ENCODE data around the gene EGFLAM. TPM values are rescaled to one million over a fixed set of nuclear protein-coding genes. Genes with fewer than 3 reads are reported as not detected.

Gene EGFLAM
- total RNA-seq, 1 experiment from 2014 or later: not detected

DNA sequence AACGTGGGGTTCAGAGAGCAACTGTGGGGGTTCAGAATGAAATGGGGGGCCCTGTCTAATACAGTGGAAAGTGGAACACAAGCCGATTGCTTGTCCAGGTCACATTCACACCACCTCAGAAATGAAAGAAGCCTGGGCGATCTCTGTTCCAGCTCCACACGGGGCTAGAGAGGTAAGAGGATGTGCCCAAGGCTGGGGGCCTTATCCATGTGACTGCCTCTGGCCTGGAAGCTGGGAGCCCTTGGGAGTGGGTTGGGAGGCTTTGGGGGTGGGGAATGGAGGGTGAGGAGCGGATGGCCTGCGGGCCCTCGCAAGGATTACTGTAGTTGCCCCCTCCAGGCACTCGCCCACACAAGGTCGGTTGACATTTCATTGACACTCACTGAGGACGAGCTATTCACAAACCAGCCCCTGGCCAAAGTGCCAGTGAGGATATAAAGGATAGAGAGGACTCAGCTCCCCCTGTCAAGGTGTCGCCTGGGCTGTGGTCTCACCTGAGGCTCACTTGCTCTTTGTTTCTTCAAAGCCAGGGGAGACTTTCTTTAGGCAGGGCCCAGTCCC lies 211.4 kb downstream of the EGFLAM start:
- DNase-seq (ENCODE audit: low read depth): no peak
- in situ Hi-C loops (cut with HindIII; ENCODE audit: low pct_unique_long_range_greater_than_20kb, low sequenced_read_pairs): no loop called here

DNA sequence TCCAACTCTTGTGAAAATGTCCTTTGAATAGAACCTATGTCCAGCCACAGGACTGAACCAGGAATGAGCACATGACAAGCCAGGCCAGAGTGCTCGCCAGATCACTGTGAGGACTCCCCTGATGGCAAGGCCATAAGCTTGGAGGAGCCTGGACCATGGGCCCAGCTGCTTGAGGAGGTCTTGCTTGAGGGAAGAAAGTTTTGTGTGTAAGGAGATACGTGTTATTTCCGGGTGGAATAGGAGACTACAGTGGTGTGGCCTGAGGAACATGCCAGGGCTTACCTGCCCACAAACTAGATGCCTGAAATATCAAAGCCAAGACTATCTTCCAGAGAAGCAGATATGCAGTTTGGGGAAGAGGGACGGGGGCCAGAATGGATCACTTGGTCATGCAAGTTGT lies 213.3 kb downstream of the EGFLAM start:
- DNase-seq (ENCODE audit: low read depth): no peak
- in situ Hi-C loops (cut with HindIII; ENCODE audit: low pct_unique_long_range_greater_than_20kb, low sequenced_read_pairs): no loop called here

DNA sequence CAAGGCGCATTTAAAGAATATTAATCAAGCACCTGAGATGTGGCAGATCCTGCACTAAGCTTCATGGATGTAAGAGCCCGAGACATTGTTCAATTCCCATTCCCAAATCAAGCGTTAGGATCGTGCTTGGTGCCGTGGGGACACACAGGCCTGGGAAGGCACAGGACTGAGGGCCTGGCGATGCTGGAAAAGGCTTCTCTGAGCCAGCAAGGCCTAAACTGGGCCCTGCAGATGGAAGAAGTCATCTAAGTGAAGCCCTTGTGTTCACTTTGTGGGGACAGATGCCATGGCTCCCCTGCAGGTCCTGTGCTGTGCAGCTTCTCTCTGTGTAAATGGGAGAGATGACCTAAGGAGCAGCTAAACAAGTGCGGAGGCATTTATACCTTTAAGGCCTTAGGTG lies 214.2 kb downstream of the EGFLAM start:
- in situ Hi-C loops (cut with HindIII; ENCODE audit: low pct_unique_long_range_greater_than_20kb, low sequenced_read_pairs): no loop called here

DNA sequence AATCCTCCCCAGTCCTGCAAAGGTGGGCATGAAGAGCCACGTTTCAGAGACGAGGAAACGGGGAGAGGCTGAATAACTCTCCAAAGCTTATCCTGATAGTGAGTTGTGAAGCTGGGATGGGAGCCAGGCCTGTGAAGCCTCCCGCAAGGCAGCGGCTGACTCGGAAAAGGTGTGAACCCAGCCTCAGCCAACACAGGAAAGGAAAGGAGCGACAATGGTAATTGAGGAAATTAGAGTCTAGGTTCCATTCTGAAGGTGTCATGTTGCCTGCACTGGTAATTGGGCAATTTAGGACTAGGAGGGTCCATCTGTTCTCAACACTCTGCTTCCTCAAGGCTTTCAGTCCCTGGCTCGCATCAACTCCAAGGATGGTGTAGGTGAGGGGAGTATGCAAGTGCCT lies 214.6 kb downstream of the EGFLAM start:
- DNase-seq (ENCODE audit: low read depth): no peak
- in situ Hi-C loops (cut with HindIII; ENCODE audit: low pct_unique_long_range_greater_than_20kb, low sequenced_read_pairs): no loop called here

More for the DNA sequence above, 214.2 kb downstream of the EGFLAM start:
- no peak for DNase-seq (ENCODE audit: low read depth)

DNA sequence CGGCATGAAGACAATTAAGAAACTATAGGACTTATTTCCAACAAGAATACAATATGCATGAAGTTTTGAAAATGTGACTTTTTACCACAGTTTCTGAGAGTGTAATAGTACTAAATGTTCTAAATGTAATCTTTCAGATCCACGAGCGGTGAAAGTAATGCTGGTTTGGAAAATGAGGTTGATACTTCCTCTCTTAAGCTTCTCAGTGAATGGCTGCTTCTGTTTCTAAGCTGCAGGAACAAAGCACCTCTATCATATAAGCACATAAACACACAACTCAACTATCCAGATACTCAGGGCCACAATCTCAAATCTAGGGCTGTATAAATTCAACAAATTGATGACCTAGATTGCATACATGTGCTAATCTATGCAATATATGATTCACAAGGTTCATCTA lies 219.8 kb downstream of the EGFLAM start:
- DNase-seq (ENCODE audit: low read depth): no peak
- in situ Hi-C loops (cut with HindIII; ENCODE audit: low pct_unique_long_range_greater_than_20kb, low sequenced_read_pairs): no loop called here

DNA sequence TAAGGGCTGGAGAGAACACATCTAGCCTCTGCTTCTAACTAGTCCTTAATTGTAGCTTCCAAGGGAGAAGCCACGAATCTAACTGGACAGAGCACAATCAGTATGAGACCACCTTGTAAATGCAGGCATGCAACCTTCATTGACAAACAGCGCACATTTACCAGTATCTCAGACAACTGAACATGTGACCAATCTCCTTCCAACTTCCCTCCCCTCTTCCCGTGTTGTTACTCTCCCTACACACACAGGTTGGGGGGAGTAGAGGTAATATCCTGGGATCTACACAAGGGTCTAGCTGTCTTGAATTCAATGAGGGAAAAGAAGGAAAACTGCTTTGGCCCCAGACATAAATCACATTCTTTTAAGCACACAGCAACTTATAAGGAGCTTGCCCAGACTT lies 220.5 kb downstream of the EGFLAM start:
- in situ Hi-C loops (cut with HindIII; ENCODE audit: low pct_unique_long_range_greater_than_20kb, low sequenced_read_pairs): no loop called here
- DNase-seq (ENCODE audit: low read depth): no peak

DNA sequence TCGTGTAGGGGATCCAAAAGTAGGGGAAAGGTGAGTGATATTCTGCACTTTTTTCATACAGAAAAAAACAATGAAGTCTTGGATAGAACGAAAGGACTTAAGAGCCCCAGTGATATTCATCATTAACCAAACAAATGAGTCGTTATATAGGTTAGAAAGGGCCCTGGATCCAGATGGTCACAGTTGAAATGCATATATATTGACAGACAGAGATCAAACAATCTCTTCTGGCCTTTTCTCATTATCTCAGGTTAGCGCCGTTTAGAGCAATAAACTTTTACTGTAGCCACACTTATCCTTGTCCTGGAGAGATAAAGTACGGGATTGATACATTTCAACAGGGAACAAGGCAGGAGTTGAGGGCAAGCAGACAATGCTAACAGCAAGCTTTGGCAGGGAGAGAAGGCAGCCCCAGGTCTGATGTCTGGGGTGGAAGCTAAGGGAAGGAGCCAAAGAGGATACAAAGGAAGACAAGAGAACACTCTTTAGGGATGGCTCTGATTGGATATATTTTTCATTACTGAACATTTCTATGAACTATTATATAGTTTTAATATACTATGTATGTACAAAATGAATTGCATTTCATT lies 221.1 kb downstream of the EGFLAM start:
- no peak for DNase-seq (ENCODE audit: low read depth)
- in situ Hi-C loops (cut with HindIII; ENCODE audit: low pct_unique_long_range_greater_than_20kb, low sequenced_read_pairs): no loop called here

DNA sequence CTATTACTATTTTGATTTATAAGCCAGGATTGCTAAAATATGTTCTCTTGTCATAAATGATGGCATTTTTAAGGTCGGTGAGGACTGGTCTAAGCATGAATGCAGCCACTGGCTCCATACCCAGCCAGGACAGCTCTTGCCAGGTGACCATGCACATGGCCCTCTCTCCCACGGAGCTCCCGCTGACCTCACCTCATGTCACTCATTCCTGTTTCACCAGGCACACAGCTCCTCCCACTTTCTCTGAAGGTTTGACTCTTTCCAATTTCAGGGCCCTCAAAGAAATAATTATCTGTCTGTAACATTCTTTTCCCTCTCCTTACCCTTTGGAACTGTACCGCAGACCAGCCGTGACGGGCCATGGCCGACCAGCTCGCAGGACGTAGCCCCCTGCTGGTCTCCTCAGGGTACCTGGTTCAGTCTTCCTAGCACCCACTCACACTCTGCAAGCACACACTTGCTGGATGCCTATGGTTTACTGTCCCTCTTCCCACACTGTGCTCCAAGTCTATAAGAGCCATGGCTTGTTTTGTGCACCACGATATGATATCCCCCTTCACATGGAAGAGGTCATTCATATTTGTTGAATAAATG lies 225.5 kb downstream of the EGFLAM start:
- in situ Hi-C loops (cut with HindIII; ENCODE audit: low pct_unique_long_range_greater_than_20kb, low sequenced_read_pairs): no loop called here
- DNase-seq (ENCODE audit: low read depth): no peak

DNA sequence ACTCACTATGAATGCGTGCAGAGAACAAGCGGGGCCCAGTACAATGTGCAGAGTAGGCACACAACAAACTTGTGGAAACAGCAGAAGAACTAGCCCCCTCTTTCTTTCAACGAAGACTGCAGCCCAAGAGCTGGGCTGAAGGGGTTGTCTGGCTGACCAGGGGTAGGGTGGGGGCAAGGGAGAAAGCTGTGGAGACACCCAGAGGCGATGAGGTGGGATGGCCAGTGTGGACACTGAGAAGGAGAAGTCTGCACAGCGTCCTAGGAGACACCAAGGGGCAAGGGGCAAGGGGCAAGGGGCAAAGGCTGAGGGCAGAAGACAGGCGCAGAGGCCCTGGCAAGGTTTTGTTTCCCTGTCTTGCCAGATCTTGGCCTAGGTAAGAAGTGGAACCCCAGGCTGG lies 235.8 kb downstream of the EGFLAM start:
- in situ Hi-C loops (cut with HindIII; ENCODE audit: low pct_unique_long_range_greater_than_20kb, low sequenced_read_pairs): no loop called here

DNA sequence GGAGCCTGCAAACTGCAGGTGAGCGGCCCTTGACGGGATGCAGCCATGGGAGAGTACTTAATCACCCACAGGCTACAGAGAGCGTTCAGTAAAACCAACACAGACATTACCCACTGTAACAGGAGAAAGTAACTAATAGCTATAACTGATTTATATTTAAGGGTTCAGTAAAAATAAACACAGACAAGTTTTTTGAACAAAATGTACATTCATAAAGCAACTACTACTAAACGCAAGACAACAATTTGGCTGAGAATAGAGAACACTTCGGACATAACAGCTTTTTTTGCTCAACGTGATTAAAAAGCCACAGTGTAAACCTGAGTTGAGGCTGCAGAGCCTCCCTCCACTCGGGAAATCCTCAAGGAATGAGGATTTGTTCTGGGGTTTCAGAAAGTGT lies 236.4 kb downstream of the EGFLAM start:
- DNase-seq (ENCODE audit: low read depth): no peak
- in situ Hi-C loops (cut with HindIII; ENCODE audit: low pct_unique_long_range_greater_than_20kb, low sequenced_read_pairs): no loop called here

More for the DNA sequence above, 235.8 kb downstream of the EGFLAM start:
- DNase-seq (ENCODE audit: low read depth): no peak

DNA sequence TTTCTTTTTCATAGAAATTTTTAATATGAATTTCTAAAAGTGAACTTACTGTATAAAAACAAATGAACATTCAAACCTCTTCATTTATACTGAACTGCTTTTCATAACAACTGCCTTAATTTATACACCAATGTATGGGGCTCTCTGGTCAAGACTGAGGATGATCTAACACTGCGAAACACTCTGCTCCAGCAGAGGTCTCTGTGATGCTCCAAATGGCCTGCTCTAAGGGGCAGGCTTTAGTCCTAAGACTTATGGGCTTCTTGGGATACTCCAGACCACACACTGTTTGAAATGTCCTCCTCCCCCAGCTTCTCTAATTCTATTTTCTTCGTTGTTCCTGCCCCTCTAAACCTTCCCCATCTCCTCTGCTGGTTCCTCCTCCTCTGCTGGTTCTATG lies 239.6 kb downstream of the EGFLAM start:
- DNase-seq (ENCODE audit: low read depth): no peak
- in situ Hi-C loops (cut with HindIII; ENCODE audit: low pct_unique_long_range_greater_than_20kb, low sequenced_read_pairs): no loop called here

DNA sequence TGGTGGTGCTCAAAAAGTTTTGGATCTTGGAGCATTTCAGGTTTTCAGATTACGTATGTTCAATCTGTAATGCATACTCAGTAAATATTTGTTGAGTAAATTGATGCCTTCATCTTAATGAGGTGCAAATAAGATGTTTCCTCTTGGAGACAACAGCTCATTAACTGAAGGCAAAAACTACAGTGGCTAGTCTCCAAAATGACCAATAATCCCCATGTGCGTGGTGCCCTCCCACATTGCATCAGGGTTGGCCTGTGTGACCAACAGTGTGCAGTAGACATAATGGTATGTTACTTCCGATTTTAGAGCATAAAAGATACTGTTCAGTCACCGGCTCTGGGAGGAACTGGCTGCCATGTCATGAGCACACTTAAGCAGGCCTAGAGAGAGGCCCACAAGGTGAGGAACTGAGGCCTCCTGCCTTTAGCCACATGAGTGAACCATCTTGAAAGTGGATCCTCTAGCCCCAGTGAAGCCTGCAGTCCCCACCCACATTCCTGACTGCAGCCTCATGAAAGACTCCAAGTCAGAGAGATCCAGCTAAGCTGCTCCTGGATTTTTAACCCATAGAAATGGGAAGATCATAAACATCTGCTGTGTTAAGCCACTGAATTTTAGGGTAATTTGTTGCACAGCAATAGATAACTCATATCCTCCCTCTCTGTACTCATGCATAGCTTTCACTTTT lies 242.4 kb downstream of the EGFLAM start:
- no peak for DNase-seq (ENCODE audit: low read depth)
- in situ Hi-C loops (cut with HindIII; ENCODE audit: low pct_unique_long_range_greater_than_20kb, low sequenced_read_pairs): no loop called here

DNA sequence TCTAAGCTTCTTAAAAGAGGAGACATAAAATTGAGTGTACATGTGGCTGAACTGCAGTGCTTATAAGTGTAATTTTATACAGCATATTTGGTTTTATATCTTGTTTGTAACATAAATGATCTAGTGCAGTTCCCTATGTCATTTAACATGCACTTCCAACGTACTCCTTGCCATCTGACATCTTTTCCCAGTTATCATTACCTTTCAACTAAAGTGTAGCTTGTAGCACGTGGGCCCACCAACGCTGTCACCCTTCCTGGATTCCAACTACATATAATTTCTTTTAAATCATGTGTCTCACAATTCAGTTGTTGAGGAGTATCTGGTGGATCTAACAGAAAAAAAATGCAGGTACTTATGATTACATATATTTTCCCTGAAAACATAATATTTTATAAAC lies 247.9 kb downstream of the EGFLAM start:
- no peak for DNase-seq (ENCODE audit: low read depth)
- in situ Hi-C loops (cut with HindIII; ENCODE audit: low pct_unique_long_range_greater_than_20kb, low sequenced_read_pairs): no loop called here

DNA sequence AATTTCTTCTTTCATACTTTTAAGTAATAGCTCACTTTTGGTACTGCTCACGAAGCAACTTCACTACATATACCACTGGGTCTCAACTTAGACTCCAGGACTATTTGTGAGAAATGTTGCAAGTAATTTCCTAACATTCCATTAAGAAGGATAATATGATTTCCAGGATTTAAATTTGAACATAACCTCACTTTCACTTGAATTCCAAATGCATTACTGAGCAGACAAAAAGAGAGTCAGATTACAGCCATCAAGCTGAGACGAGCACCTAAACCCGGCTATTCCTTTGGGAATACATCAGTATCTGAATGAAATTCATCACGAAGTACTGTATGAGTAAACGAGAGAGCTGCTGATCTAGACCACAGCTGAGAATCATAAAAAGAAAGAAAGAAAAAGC lies 250.8 kb downstream of the EGFLAM start:
- no peak for DNase-seq (ENCODE audit: low read depth)
- in situ Hi-C loops (cut with HindIII; ENCODE audit: low pct_unique_long_range_greater_than_20kb, low sequenced_read_pairs): no loop called here

All from Caki2 (cell line).